Measurements from ENCODE around the gene CD177.

GRCh38 chr19:43395561-43395960 lies 42.1 kb downstream of the CD177 start:
- TF ChIP-seq CTCF (IDR thresholded peaks at IDR 0.05) (no peak), POLR2AphosphoS5 (IDR thresholded peaks at IDR 0.05) (no peak), POLR2A (IDR thresholded peaks at IDR 0.05) (no peak)
